DND-41 (cell line): ENCODE data around the gene NANS.

Experiments used
- ATAC-seq: fragments of 200-7000 bp; cut with Tn5 transposase; 3 replicates; pipeline ENCODE4 v1.9.1; 2021; ENCODE audit warnings: low read depth; ENCODE audit not compliant: insufficient read depth
- DNase-seq: peaks from one replicate; pipeline ENCODE4 v3.0.0-alpha.2; 2020
- H2AFZ ChIP-seq: 2 replicates; pipeline ENCODE4 v1.6.0; 2012; ENCODE audit warnings: low read depth, low read length
- H3K27ac ChIP-seq: 2 replicates; pipeline ENCODE4 v1.5.1; 2012; ENCODE audit warnings: low read length, inconsistent platforms
- H3K27me3 ChIP-seq: fragments of 200-600 bp; sonication (generic); 2 replicates; pipeline ENCODE4 v1.6.0; 2012; ENCODE audit warnings: low read length, mild to moderate bottlenecking, inconsistent platforms; ENCODE audit not compliant: insufficient read depth, poor library complexity
- H3K36me3 ChIP-seq: 2 replicates; pipeline ENCODE4 v1.5.1; 2012; ENCODE audit warnings: low read length, inconsistent platforms; ENCODE audit not compliant: insufficient read depth
- H3K4me1 ChIP-seq: 2 replicates; pipeline ENCODE4 v1.5.1; 2012; ENCODE audit warnings: mild to moderate bottlenecking, low read length; ENCODE audit not compliant: insufficient read depth
- H3K4me2 ChIP-seq: 2 replicates; pipeline ENCODE4 v1.6.0; 2012; ENCODE audit warnings: mild to moderate bottlenecking, moderate library complexity, low read length, inconsistent platforms; ENCODE audit not compliant: insufficient read depth
- H3K4me3 ChIP-seq, 2 experiments: fragments of 200-600 bp in 1 of 2; shearing (Covaris generic) in 1 of 2; 2 replicates each; pipeline ENCODE4 v1.5.1; 2012 to 2016; ENCODE audit warnings: inconsistent platforms in 2 of 2, low read length in 2 of 2, mild to moderate bottlenecking in 2 of 2, low read depth in 1 of 2, moderate library complexity in 1 of 2
- H3K79me2 ChIP-seq: 2 replicates; pipeline ENCODE4 v1.6.0; 2012; ENCODE audit warnings: low read length, inconsistent platforms; ENCODE audit not compliant: insufficient read depth
- H3K9ac ChIP-seq: 2 replicates; pipeline ENCODE4 v1.6.0; 2012; ENCODE audit warnings: low read depth, mild to moderate bottlenecking, inconsistent platforms, low read length, moderate library complexity
- H3K9me3 ChIP-seq: 2 replicates; pipeline ENCODE4 v1.5.1; 2012; ENCODE audit warnings: low read length, moderate library complexity, mild to moderate bottlenecking, inconsistent platforms; ENCODE audit not compliant: insufficient read depth, severe bottlenecking
- H4K20me1 ChIP-seq: 2 replicates; pipeline ENCODE4 v1.6.0; 2012; ENCODE audit warnings: low read length; ENCODE audit not compliant: insufficient read depth
- CTCF ChIP-seq: IDR thresholded peaks from 2 replicates; pipeline ENCODE4 v1.5.1; 2012; ENCODE audit warnings: borderline replicate concordance, low read length, moderate library complexity, mild to moderate bottlenecking; ENCODE audit not compliant: poor library complexity, severe bottlenecking; ENCODE audit errors: extremely low read depth
- EZH2 ChIP-seq: IDR thresholded peaks from 3 replicates; pipeline ENCODE4 v1.6.1; 2012; ENCODE audit warnings: borderline replicate concordance, low read depth, mild to moderate bottlenecking, moderate library complexity, low read length, inconsistent platforms; ENCODE audit not compliant: severe bottlenecking

The NANS gene

GRCh38 chr9:98085058-98085457 is 28.5 kb downstream of the NANS start:
- H3K27me3 ChIP-seq, result no peaks in the 10 kb centered on the region
- H3K4me3 ChIP-seq, result no peak overlapping the region
- peaks cover 74% of the 10 kb centered on the region for H3K36me3 ChIP-seq
- H3K4me1 ChIP-seq, result no peaks in the 10 kb centered on the region
- H2AFZ ChIP-seq, result no peak overlapping the region
- TF ChIP-seq CTCF (no peak), EZH2 (no peak)
- no peak overlapping the region for H3K9ac ChIP-seq
- no peaks in the 10 kb centered on the region for H4K20me1 ChIP-seq
- no peaks in the 10 kb centered on the region for H3K9me3 ChIP-seq
- no peak overlapping the region for H3K4me2 ChIP-seq
- no peaks in the 10 kb centered on the region for H3K79me2 ChIP-seq
- no peak for DNase-seq
- H3K27ac ChIP-seq, result 0 out of 2 replicates have a peak overlapping the region, but pooled peaks have one; percentile 33
- no peak for ATAC-seq

- no peak for ATAC-seq
- Histone ChIP-seq H3K4me2 (no peak overlapping the region), H3K79me2 (no peaks in the 10 kb centered on the region), H2AFZ (no peak overlapping the region), H3K27me3 (no peaks in the 10 kb centered on the region), H3K4me1 (no peaks in the 10 kb centered on the region), H3K27ac (no peak overlapping the region; the same call in 1 of the 2 replicates), H3K9ac (no peak overlapping the region), H3K4me3 (no peak overlapping the region), H3K9me3 (no peaks in the 10 kb centered on the region), H3K36me3 (peaks cover 69% of the 10 kb centered on the region), H4K20me1 (no peaks in the 10 kb centered on the region)
- DNase-seq, result no peak
- TF ChIP-seq CTCF (no peak), EZH2 (no peak)
Observed at GRCh38 chr9:98085944-98086343, 29.4 kb downstream of the NANS start.

GRCh38 chr9:98086461-98086860 is 29.9 kb downstream of the NANS start:
- DNase-seq (no peak), ATAC-seq (no peak)
- no peak overlapping the region for H3K4me2 ChIP-seq
- H3K4me3 ChIP-seq, result no peak overlapping the region
- TF ChIP-seq CTCF (no peak), EZH2 (no peak)
- no peak overlapping the region for H3K9ac ChIP-seq
- no peaks in the 10 kb centered on the region for H3K9me3 ChIP-seq
- H3K27ac ChIP-seq, result no peak overlapping the region
- H3K36me3 ChIP-seq, result peaks cover 66% of the 10 kb centered on the region
- H2AFZ ChIP-seq, result no peak overlapping the region
- no peaks in the 10 kb centered on the region for H3K27me3 ChIP-seq
- H3K79me2 ChIP-seq, result no peaks in the 10 kb centered on the region
- no peaks in the 10 kb centered on the region for H4K20me1 ChIP-seq
- H3K4me1 ChIP-seq, result no peaks in the 10 kb centered on the region
